Right hindlimb (tissue), 1 donor: ENCODE results near the gene PAQR8.
"Not testable (repeated sequence)": the region's sequence is repeated elsewhere in the genome, so short reads cannot be mapped to it uniquely, and the experiment has no call there.

Source experiments
- DNase-seq: peaks from one replicate; pipeline ENCODE4 v3.0.0-alpha.2; 2018

Gene PAQR8

GRCh38 chr6:52415917-52416628, 54.1 kb downstream of the PAQR8 start:
- DNase-seq = no peak

GRCh38 chr6:52416629-52417151, 54.7 kb downstream of the PAQR8 start:
- DNase-seq = peak; percentile 45

GRCh38 chr6:52417675-52418111, 55.7 kb downstream of the PAQR8 start:
- no peak for DNase-seq

GRCh38 chr6:52418606-52419005, 56.7 kb downstream of the PAQR8 start:
- DNase-seq = no peak

- peak; percentile 99 for DNase-seq
Measured at GRCh38 chr6:52419809-52420667, 58.1 kb downstream of the PAQR8 start, which contains the start of gene EFHC1. Gene EFHC1 (plus strand): TSS chr6:52420342. CDS start chr6:52420411, 69 bp downstream.

- peak; percentile 50 for DNase-seq
Measured at GRCh38 chr6:52420668-52421358, 58.9 kb downstream of the PAQR8 start.

GRCh38 chr6:52422156-52422555, 60.2 kb downstream of the PAQR8 start:
- no peak for DNase-seq

GRCh38 chr6:52423448-52423847, 61.5 kb downstream of the PAQR8 start:
- no peak for DNase-seq

GRCh38 chr6:52423971-52424381, 62.0 kb downstream of the PAQR8 start:
- peak; percentile 66 for DNase-seq

- no peak for DNase-seq
Measured at GRCh38 chr6:52424513-52424912, 62.6 kb downstream of the PAQR8 start.

GRCh38 chr6:52426667-52427066, 64.7 kb downstream of the PAQR8 start:
- DNase-seq = no peak

- not testable (repeated sequence) for DNase-seq
Measured at GRCh38 chr6:52433294-52433693, 71.3 kb downstream of the PAQR8 start.

- no peak for DNase-seq
Measured at GRCh38 chr6:52435345-52435744, 73.4 kb downstream of the PAQR8 start.

- no peak for DNase-seq
Measured at GRCh38 chr6:52438926-52439325, 77.0 kb downstream of the PAQR8 start.

- DNase-seq = no peak
Measured at GRCh38 chr6:52454556-52454955, 92.6 kb downstream of the PAQR8 start.

- no peak for DNase-seq
Measured at GRCh38 chr6:52457096-52457495, 95.1 kb downstream of the PAQR8 start.
